HCT116 (cell line): Measurements from ENCODE around the gene KIF5C. TPM values are rescaled to one million over a fixed set of nuclear protein-coding genes. Genes with fewer than 3 reads are reported as not detected.
A peak's percentile ranks its signal among the peaks of the same experiment; 100 is the strongest.

Experiments used
- ATAC-seq: fragments of 200-7000 bp; cut with Tn5 transposase; 2 replicates; pipeline ENCODE4 v1.9.1; 2020; ENCODE audit warnings: mild to moderate bottlenecking, moderate library complexity
- BruUV-seq: library from RNA; stranded (reverse); fragments of 400-500 nt; replicated peaks from 2 replicates; lab custom pipeline; 2021; lab: Mats Ljungman, UMichigan
- CTCF ChIA-PET: fragments of 300-600 bp; sonication (Branson Sonifier 250); formaldehyde crosslinking; loops from one replicate; lab custom pipeline; 2021; ENCODE audit warnings: antibody characterized with exemption; lab: Charles Lee
- POLR2A ChIA-PET: fragments of 300-600, 350-600 bp; sonication (Branson Sonifier 250); formaldehyde crosslinking; loops from one replicate; lab custom pipeline; 2021; ENCODE audit warnings: antibody characterized with exemption; lab: Charles Lee
- RAD21 ChIA-PET, 2 experiments: fragments of 300-600 bp; sonication (Branson Sonifier 250); formaldehyde crosslinking; loops; one replicate each; lab custom pipeline; 2023; ENCODE audit warnings: low total read pairs in 2 of 2; ENCODE audit not compliant: uncharacterized antibody in 2 of 2, unreplicated experiment in 2 of 2, low non-redundant PET in 1 of 2; lab: Charles Lee
- DNase-seq: peaks from one replicate; pipeline ENCODE4 v3.0.0-alpha.2; 2010; ENCODE audit warnings: low read depth, low spot score
- H2AFZ ChIP-seq: fragments of 200-600 bp; shearing (Covaris generic), sonication (generic); 2 replicates; pipeline ENCODE4 v1.6.1; 2017; ENCODE audit warnings: low read depth, mixed run types, mixed read lengths, antibody characterized with exemption, low read length; ENCODE audit not compliant: poor library complexity, severe bottlenecking
- H3K27ac ChIP-seq: 2 replicates; pipeline ENCODE4 v1.5.1; 2012; ENCODE audit warnings: low read depth, low read length
- H3K27me3 ChIP-seq: fragments of 200-600 bp; sonication (generic); 2 replicates; pipeline ENCODE4 v1.6.1; 2016; ENCODE audit warnings: mixed run types, low read length, mixed read lengths; ENCODE audit not compliant: insufficient read depth
- H3K36me3 ChIP-seq, 2 experiments: fragments of 200-500 bp in 1 of 2; fragments of 200-600 bp in 1 of 2; sonication (Bioruptor generic) in 1 of 2; sonication (generic) in 1 of 2; 2 replicates each; pipeline versions ENCODE4 v1.5.1 to v1.6.1; 2014 to 2016; ENCODE audit warnings: low read length in 2 of 2, inconsistent platforms in 1 of 2, mixed read lengths in 1 of 2, mixed run types in 1 of 2; ENCODE audit not compliant: insufficient read depth in 2 of 2, control insufficient read depth in 1 of 2
- H3K4me1 ChIP-seq, 2 experiments: fragments of 200-600 bp in 1 of 2; sonication (generic) in 1 of 2; 2 replicates each; pipeline versions ENCODE4 v1.5.1 to v1.6.1; 2012 to 2017; ENCODE audit warnings: low read length in 2 of 2, inconsistent platforms in 1 of 2, mild to moderate bottlenecking in 1 of 2, mixed read lengths in 1 of 2, mixed run types in 1 of 2, moderate library complexity in 1 of 2; ENCODE audit not compliant: insufficient read depth in 2 of 2, control insufficient read depth in 1 of 2
- H3K4me2 ChIP-seq: fragments of 200-600 bp; sonication (generic); 2 replicates; pipeline ENCODE4 v1.6.1; 2017; ENCODE audit warnings: mixed run types, low read length, mixed read lengths
- H3K4me3 ChIP-seq, 2 experiments: fragments of 200-600 bp in 1 of 2; sonication (generic) in 1 of 2; replicated peaks in 1 of 2; 2 replicates each; pipeline ENCODE4 v1.5.1; 2011 to 2016; ENCODE audit warnings: low read length in 2 of 2, control low read depth in 1 of 2, low read depth in 1 of 2, mild to moderate bottlenecking in 1 of 2, mixed read lengths in 1 of 2, mixed run types in 1 of 2
- H3K79me2 ChIP-seq: fragments of 200-600 bp; sonication (generic); 2 replicates; pipeline ENCODE4 v1.6.1; 2017; ENCODE audit warnings: mild to moderate bottlenecking, mixed run types, low read length, moderate library complexity, mixed read lengths; ENCODE audit not compliant: insufficient read depth
- H3K9ac ChIP-seq: fragments of 200-600 bp; sonication (generic); 2 replicates; pipeline ENCODE4 v1.6.1; 2016; ENCODE audit warnings: low read length, mixed read lengths
- H3K9me2 ChIP-seq: fragments of 200-600 bp; sonication (generic), shearing (Covaris generic); 2 replicates; pipeline ENCODE4 v1.6.1; 2017; ENCODE audit warnings: mixed run types, mild to moderate bottlenecking, moderate library complexity; ENCODE audit not compliant: insufficient read depth
- H3K9me3 ChIP-seq, 2 experiments: fragments of 200-500 bp in 1 of 2; fragments of 200-600 bp in 1 of 2; sonication (Bioruptor generic) in 1 of 2; sonication (generic) in 1 of 2; 2 replicates each; pipeline ENCODE4 v1.6.1; 2014 to 2017; ENCODE audit warnings: low read length in 2 of 2, mixed read lengths in 2 of 2, inconsistent platforms in 1 of 2, low read depth in 1 of 2, mild to moderate bottlenecking in 1 of 2, mixed run types in 1 of 2, moderate library complexity in 1 of 2; ENCODE audit not compliant: control insufficient read depth in 1 of 2, insufficient read depth in 1 of 2
- H4K20me1 ChIP-seq: fragments of 200-600 bp; sonication (generic), shearing (Covaris generic); 2 replicates; pipeline ENCODE4 v1.6.1; 2017; ENCODE audit warnings: mixed run types, mild to moderate bottlenecking, moderate library complexity; ENCODE audit not compliant: insufficient read depth
- EGR1 ChIP-seq: IDR thresholded peaks from 2 replicates; pipeline ENCODE4 v1.6.1; 2012; ENCODE audit warnings: low read depth
- EZH2phosphoT487 ChIP-seq: fragments of 200-600 bp; IDR thresholded peaks from 2 replicates; pipeline ENCODE4 v1.6.1; 2018; ENCODE audit warnings: antibody characterized with exemption, borderline replicate concordance
- FOSL1 ChIP-seq: IDR thresholded peaks from 2 replicates; pipeline ENCODE4 v1.6.1; 2012; ENCODE audit warnings: low read depth
- JUND ChIP-seq: IDR thresholded peaks from 2 replicates; pipeline ENCODE4 v1.6.1; 2012
- POLR2A ChIP-seq: IDR thresholded peaks from 2 replicates; pipeline ENCODE4 v1.7.0; 2011; ENCODE audit warnings: borderline replicate concordance; ENCODE audit not compliant: insufficient read depth, insufficient read length; ENCODE audit errors: extremely low read depth
- POLR2AphosphoS5 ChIP-seq: IDR thresholded peaks from 2 replicates; pipeline ENCODE4 v1.6.1; 2011; ENCODE audit warnings: mild to moderate bottlenecking, low read depth, low read length, moderate library complexity
- RAD21 ChIP-seq: IDR thresholded peaks from 2 replicates; pipeline ENCODE4 v1.6.1; 2012; ENCODE audit warnings: low read depth, mild to moderate bottlenecking
- SRF ChIP-seq: IDR thresholded peaks from 2 replicates; pipeline ENCODE4 v1.6.1; 2012; ENCODE audit warnings: low read depth
- YY1 ChIP-seq: IDR thresholded peaks from 2 replicates; pipeline ENCODE4 v1.6.1; 2011; ENCODE audit warnings: low read length, low read depth, moderate library complexity, mild to moderate bottlenecking; ENCODE audit not compliant: insufficient replicate concordance; ENCODE audit errors: extremely low read depth
- ZFX ChIP-seq: fragments of 450-650 bp; IDR thresholded peaks from 2 replicates; pipeline ENCODE4 v1.6.1; 2017
- intact Hi-C: fragments of 100-400 bp; cut with micrococcal nuclease; formaldehyde crosslinking; loops from 2 replicates; pipeline ENCODE4 v1.10.0; 2022
- total RNA-seq: library from RNA; stranded (reverse); gene quantifications from one replicate; pipeline ENCODE4 v1.2.1, GENCODE V29; 2021; ENCODE audit not compliant: unreplicated experiment
- TF ChIP-seq, protein P1 (sequence below): IDR thresholded peaks from 2 replicates; pipeline ENCODE4 v1.6.1; 2012
- TF ChIP-seq, protein P2 (sequence below), 3 experiments: fragments of 200-600 bp in 1 of 3; sonication (generic) in 1 of 3; IDR thresholded peaks in 2 of 3; conservative IDR thresholded peaks in 1 of 3; 2 replicates each; pipeline ENCODE4 v1.5.1; 2012 to 2017; ENCODE audit warnings: low read depth in 2 of 3, low read length in 2 of 3, antibody characterized with exemption in 1 of 3, borderline replicate concordance in 1 of 3, control low read depth in 1 of 3, mild to moderate bottlenecking in 1 of 3, mixed read lengths in 1 of 3, mixed run types in 1 of 3, moderate library complexity in 1 of 3; ENCODE audit not compliant: insufficient read depth in 1 of 3

KIF5C gene
- total RNA-seq, 1 experiment from 2014 or later = 6.5 TPM

DNA sequence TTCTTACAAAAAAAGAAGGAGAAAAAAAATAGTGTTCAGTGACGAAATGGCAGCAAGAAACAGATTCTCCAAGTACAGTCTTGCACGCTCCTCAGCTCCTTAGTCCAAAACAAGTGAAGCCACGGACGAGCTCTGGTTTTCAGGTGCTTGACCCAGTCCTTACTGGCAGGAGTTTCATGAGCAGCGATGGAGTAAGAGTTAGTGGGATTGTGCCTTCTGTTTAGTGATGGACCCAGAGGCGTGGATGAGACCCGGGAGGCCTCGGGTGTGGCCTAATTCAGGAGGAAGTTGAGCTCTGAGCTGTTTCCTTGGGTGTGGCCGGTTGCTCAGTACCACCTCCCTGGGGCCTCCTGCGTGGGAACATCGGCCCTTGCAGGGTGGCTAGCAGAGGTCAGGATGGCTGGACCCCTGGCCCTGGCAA is 52.0 kb downstream of the KIF5C start:
- DNase-seq (peak; percentile 51), ATAC-seq (peak; percentile 97)
- no peaks in the 10 kb centered on the region for H3K27me3 ChIP-seq
- H2AFZ ChIP-seq = peak overlapping the region; percentile 69
- TF ChIP-seq JUND (no peak), EGR1 (peak; percentile 38; the same call in 1 of the 2 replicates), RAD21 (no peak), FOSL1 (no peak), EZH2phosphoT487 (no peak), YY1 (peak; percentile 32), POLR2A (peak; percentile 62), POLR2AphosphoS5 (peak; percentile 86), SRF (no peak), ZFX (peak; percentile 61)
- TF ChIP-seq, protein P1, sequence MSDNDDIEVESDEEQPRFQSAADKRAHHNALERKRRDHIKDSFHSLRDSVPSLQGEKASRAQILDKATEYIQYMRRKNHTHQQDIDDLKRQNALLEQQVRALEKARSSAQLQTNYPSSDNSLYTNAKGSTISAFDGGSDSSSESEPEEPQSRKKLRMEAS = no peak; the same call in 1 of the 2 replicates
- TF ChIP-seq, protein P2, sequence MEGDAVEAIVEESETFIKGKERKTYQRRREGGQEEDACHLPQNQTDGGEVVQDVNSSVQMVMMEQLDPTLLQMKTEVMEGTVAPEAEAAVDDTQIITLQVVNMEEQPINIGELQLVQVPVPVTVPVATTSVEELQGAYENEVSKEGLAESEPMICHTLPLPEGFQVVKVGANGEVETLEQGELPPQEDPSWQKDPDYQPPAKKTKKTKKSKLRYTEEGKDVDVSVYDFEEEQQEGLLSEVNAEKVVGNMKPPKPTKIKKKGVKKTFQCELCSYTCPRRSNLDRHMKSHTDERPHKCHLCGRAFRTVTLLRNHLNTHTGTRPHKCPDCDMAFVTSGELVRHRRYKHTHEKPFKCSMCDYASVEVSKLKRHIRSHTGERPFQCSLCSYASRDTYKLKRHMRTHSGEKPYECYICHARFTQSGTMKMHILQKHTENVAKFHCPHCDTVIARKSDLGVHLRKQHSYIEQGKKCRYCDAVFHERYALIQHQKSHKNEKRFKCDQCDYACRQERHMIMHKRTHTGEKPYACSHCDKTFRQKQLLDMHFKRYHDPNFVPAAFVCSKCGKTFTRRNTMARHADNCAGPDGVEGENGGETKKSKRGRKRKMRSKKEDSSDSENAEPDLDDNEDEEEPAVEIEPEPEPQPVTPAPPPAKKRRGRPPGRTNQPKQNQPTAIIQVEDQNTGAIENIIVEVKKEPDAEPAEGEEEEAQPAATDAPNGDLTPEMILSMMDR (IDR thresholded peaks at IDR 0.05 in 2 of 3, conservative IDR thresholded peaks at IDR 0.05 in 1 of 3; ENCODE audit: borderline replicate concordance in 1 of 3, insufficient read depth in 1 of 3, low read depth in 2 of 3, low read length in 2 of 3) = peak in 1 of 3 experiments; percentile 2; a peak in 2 of 6 replicates
- H3K4me3 ChIP-seq = peak overlapping the region; percentile 55 to 62
- intact Hi-C loops = loop anchor here (5.0 kb wide), 1 partner anchor 65 kb away; no protein-coding TSS in a partner anchor
- no peaks in the 10 kb centered on the region for H4K20me1 ChIP-seq
- BruUV-seq = no TSS peak
- H3K9me2 ChIP-seq = no peaks in the 10 kb centered on the region
- H3K27ac ChIP-seq = peak overlapping the region; percentile 58
- H3K4me2 ChIP-seq = peak overlapping the region; percentile 71
- no peaks in the 10 kb centered on the region for H3K79me2 ChIP-seq
- POLR2A ChIA-PET = interaction anchor here (0.6 to 0.8 kb wide), 4 partner anchors 9 to 371 kb away, joined by 3 to 4 read pairs (median 4); no protein-coding TSS in a partner anchor
- H3K36me3 ChIP-seq = no peaks in the 10 kb centered on the region
- RAD21 ChIA-PET = no interaction called here
- CTCF ChIA-PET = interaction anchor here (0.8 to 1.7 kb wide), 8 partner anchors 10 to 647 kb away, joined by 3 to 14 read pairs (median 3); no protein-coding TSS in a partner anchor
- no peaks in the 10 kb centered on the region for H3K9me3 ChIP-seq
- peak overlapping the region; percentile 46 for H3K9ac ChIP-seq
- H3K4me1 ChIP-seq = peaks cover 7 to 17% of the 10 kb centered on the region in 2 experiments
